GM12891 (cell line): ENCODE results near the gene KCNG2.

Experiments
- DNase-seq: peaks from one replicate; pipeline ENCODE4 v3.0.0; 2011; ENCODE audit warnings: low spot score; ENCODE audit not compliant: insufficient read length
- FAIRE-seq: peaks from 2 replicates; lab custom pipeline; 2011; peaks lifted over from hg19 to GRCh38; lab: Jason Lieb, UNC
- PAX5 ChIP-seq: IDR thresholded peaks from 2 replicates; pipeline ENCODE4 v1.6.1; 2011; ENCODE audit warnings: low read length, moderate library complexity, mild to moderate bottlenecking; ENCODE audit not compliant: insufficient read depth, severe bottlenecking
- POLR2A ChIP-seq: IDR thresholded peaks from 2 replicates; pipeline ENCODE4 v1.6.1; 2011; ENCODE audit warnings: low read depth, low read length, control low read depth
- POLR2AphosphoS5 ChIP-seq: IDR thresholded peaks from 2 replicates; pipeline ENCODE4 v1.6.1; 2011; ENCODE audit warnings: low read depth, low read length, control low read depth
- POU2F2 ChIP-seq: IDR thresholded peaks from 2 replicates; pipeline ENCODE4 v1.6.1; 2011; ENCODE audit warnings: low read depth, mild to moderate bottlenecking, control low read depth, low read length, moderate library complexity
- SPI1 ChIP-seq: IDR thresholded peaks from 2 replicates; pipeline ENCODE4 v1.6.1; 2011; ENCODE audit warnings: low read depth, low read length, control low read depth
- TAF1 ChIP-seq: IDR thresholded peaks from 2 replicates; pipeline ENCODE4 v1.6.1; 2011; ENCODE audit warnings: low read depth, low read length, control low read depth

KCNG2 gene

DNA sequence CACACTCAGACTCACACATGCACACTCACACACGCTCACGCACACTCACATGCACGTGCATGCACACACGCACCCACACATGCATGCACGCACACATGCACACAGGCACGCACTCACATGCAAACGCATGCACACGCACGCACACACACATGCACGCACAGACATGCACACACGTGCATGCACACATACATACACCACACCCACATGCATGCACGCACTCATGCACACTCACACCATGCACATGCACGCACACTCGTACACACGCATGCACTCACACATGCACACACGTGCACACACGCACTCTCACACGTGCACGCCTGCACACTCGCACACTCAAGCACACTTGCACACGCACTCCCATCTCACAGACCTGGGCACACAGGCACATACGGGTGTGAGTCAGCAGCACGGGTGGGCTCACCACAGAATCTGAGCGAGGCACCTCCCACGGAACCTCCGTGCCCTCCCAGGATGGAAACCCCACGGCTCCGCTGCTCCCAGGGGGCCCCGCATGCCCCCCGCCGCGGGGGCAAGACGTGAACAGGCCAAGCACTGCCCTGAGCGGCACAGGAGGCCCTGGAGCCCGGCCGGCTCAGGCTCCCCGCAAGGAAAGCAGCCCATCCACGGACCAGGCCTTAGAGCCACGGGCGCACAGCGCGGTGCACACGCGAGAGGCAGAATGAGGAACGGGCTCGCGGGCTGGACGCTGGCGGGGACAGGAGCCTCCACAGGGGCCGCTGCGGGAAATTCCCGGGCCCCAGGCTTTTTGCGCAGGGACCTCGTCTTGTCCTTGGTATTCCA is 8.4 kb upstream of the KCNG2 start:
- no peak for DNase-seq
- TF ChIP-seq SPI1 (no peak), POU2F2 (0 out of 2 replicates have a peak, but pooled peaks have one; percentile 21)
- peak; percentile 74 for FAIRE-seq

DNA sequence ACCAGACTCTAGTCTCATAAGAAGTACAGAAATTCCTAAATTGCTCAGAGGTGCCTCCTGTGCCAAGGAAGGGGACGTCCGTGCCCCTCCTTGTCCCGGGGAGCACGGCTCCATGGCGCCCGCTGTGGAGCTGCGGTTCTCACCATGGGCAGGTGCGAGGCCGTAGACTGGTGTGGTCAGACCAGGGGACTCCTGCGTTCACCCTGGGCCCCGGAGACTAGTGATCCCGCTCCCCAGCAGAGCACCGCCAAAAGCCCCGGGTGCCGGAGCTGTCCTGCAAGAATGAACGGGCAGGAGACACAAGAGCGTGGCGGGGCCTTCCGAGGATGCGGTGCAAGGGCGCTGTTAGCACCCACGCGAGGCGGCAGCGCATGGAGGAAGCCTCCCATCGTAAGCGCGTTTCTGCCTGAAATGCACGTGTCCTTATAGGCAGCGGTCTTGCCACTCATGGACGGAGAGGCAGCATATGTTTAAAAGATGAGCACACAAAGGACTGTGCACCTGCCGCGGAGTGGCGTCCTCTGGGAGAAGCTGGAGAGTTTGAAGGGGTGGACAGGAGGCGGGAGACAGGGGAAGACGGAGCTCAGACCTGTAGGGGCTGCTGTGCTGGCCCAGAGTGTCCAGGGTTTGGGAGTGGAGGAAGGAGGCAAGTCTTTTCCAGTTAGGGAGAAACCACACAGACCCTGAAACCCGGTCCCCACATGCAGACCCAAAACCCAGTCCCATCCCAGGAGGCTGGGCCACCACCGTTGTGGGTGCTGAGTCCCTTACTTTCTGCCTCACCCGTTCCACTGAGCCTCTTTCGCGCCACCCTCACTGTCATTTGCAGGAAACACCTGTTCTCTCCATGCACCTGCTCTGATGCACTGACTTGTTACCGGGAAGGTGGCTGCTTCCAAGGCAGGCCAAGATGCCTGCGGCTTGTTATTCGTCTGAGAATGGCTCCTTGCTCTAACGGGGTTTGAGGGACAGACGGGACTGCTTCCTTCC is 7.5 kb upstream of the KCNG2 start:
- TF ChIP-seq SPI1 = no peak
- TF ChIP-seq POLR2A = no peak
- no peak for TF ChIP-seq TAF1
- no peak for TF ChIP-seq POLR2AphosphoS5
- no peak for TF ChIP-seq PAX5
- no peak for TF ChIP-seq POU2F2
- FAIRE-seq = no peak
- DNase-seq = no peak

DNA sequence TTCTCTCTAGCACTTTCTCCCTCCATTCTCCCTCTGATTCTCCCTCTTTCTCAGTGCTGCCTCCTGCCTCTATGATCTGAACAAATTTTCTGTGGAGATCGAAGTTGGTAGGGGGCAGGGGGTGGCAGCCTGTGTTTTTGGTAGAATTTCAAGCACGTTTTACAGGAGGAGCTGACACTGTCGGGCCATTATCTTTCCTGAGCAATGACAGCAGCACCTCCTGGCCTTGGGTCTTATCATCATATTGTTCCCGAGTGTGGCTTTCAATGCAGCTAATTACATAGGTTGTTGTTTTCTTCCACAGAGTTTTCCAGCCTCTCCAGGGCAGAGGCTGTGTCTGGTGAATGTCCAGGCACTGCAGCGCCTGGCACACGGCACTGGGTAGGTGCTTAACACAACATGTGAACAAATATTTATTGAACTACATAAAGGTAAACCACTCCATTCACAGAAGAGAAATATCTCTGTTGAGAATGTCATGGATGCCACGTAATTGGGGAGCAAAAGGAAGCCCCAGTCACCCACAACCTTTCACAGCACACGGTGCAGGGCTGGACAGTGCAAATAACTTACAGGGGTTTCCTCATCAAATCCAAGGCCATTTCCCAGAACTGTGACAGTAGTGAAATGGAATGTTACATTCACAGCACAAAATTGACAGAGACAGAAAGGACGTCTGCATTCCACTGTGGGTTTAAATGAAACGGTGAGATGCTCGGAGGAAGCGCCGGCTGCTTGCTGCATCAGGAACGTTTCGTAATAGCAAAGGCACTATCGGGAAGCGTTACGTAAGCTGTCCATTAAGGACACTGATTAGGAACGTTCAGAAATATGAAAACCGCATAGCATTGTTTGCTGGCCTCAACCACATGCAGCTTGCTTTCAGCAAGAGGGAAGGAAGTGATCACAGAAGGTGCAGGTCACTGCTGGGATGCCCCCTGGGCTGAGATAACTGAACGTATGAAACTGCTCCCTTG is 6.5 kb upstream of the KCNG2 start:
- no peak for DNase-seq
- peak; percentile 68 for FAIRE-seq
- no peak for TF ChIP-seq POU2F2
- 0 out of 2 replicates have a peak, but pooled peaks have one; percentile 34 for TF ChIP-seq SPI1
- no peak for TF ChIP-seq PAX5

DNA sequence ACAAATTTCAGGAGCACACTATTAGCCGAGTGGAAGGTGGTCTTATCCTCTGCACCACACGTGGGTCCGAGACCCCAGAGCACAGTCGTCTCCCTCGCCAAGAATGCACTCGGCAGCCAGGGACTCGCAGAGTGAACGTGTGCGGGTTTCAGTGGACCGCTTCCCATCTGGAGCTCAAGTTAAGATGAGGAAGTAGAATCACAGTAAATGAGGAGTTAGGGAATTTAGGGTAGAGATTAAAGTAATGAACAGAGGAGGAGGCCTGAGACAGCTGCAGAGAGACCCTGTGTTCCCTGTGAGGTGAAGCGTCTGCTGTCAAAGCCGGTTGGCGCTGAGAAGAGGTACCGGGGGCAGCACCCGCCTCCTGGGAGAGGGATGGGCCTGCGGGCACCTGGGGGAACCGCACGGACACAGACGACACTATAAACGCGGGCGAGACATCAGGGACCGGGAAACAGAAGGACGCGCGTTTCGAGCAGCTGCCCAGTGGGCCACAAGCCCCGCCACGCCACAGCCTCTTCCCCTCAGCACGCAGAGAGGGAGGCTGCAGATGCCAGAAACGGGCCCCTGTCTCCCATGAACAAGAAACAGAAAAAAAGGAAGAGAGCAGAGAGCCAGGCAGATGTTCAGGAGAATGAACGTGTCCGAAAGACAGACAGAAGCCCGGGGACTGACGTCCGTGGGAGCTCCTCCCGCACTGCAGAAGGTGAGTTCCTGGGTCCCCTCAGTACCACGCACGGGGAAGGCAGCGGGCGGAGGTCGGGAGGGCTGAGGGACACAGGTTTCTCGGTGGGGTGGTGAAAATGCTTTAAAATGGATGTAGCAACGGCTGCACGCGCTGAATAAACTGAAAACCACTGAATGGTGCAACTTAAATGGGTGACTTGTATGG is 5.4 kb upstream of the KCNG2 start:
- FAIRE-seq (no peak), DNase-seq (no peak)
- TF ChIP-seq POLR2AphosphoS5 (no peak), SPI1 (no peak), PAX5 (no peak), POLR2A (no peak), POU2F2 (no peak), TAF1 (no peak)

DNA sequence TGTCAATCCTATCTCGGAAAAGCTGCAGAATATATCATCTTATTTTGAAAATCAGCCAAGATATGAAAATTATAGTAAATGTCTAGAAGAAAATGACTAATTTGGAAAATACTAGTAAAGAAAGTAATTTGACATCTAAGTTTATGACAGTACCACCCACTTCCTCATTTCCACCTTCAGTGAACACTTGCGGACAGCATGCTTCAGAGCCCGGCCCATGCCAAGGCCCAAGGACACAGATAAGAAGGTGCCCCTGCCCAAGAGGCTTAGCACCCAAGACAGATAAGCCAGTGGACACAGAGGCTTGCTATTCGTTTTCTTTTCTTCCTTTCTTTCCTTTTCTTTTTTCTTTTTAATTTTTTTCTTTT is 4.8 kb upstream of the KCNG2 start:
- FAIRE-seq (no peak), DNase-seq (no peak)
- TF ChIP-seq TAF1 = no peak
- no peak for TF ChIP-seq PAX5
- no peak for TF ChIP-seq POU2F2
- TF ChIP-seq POLR2AphosphoS5 = no peak
- no peak for TF ChIP-seq POLR2A
- peak; percentile 94 for TF ChIP-seq SPI1

DNA sequence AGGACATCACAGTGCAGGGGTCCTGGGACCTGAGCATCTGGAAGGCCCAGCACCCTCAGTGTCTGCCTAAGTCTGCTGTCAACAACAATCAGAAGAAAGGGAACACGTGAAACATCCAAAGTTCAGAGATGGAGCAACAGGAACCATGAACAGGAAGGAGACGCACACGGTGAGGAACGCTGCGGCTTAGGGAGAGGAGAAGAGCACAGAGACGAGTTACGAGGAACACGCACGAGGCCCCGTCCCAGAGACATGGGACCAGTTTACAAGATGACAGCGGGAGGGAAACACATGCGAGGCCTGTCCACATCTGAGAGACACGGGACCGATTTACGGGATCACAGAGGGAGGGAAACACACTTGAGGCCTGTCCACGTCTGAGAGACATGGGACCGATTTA is 2.9 kb upstream of the KCNG2 start:
- DNase-seq = no peak
- no peak for TF ChIP-seq TAF1
- no peak for TF ChIP-seq POLR2AphosphoS5
- no peak for TF ChIP-seq SPI1
- no peak for TF ChIP-seq POLR2A
- TF ChIP-seq POU2F2 = no peak
- no peak for TF ChIP-seq PAX5
- FAIRE-seq = no peak

DNA sequence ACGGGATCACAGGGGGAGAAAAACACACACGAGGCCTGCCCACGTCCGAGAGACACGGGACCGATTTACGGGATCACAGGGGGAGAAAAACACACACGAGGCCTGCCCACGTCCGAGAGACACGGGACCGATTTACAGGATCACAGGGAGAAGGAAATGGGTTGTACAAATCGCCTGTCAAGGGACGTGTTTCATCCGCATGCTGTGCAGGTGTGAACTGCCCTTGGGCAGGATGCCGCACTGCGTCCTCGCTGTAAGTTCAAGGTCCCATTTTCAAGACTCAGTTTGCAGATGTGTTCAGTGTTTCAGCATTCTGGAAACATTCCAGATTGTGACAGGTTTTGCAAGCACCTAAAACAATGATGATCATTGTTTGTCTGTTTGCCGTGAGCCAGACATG is 2.3 kb upstream of the KCNG2 start:
- no peak for FAIRE-seq
- TF ChIP-seq POU2F2 (no peak), POLR2A (no peak), TAF1 (no peak), POLR2AphosphoS5 (no peak), PAX5 (no peak), SPI1 (no peak)
- no peak for DNase-seq

DNA sequence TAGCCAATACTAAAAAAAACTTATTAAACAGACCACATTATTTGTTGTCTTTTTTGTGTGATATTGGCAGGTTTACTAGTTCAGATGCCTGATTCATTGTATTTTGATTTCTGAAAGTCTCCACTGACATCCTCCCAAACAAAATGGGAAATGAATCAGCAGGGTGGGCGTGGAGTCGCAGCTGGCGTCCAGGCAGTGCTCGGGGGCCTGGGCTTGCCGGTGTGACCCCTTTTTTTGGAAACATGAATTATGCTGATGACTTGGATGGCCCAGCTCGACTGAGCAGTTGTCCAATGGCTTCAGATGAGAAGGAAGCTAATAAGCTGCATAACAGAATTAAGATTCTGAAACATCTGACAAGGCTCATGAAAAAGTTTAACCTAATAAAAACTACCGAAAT is 1.7 kb upstream of the KCNG2 start:
- DNase-seq = no peak
- no peak for TF ChIP-seq POLR2AphosphoS5
- TF ChIP-seq SPI1 = no peak
- no peak for TF ChIP-seq TAF1
- TF ChIP-seq POU2F2 = no peak
- no peak for TF ChIP-seq POLR2A
- TF ChIP-seq PAX5 = no peak
- no peak for FAIRE-seq
